Osteoblast (primary cell): Measurements from ENCODE around the gene TLR9. TPM values are rescaled to one million over a fixed set of nuclear protein-coding genes. Genes with fewer than 3 reads are reported as not detected.

ENCODE experiments used
- DNase-seq: peaks from one replicate; pipeline ENCODE4 v3.0.0; 2011; ENCODE audit warnings: low spot score, mixed read lengths; ENCODE audit not compliant: insufficient read length; ENCODE audit errors: missing footprints
- H2AFZ ChIP-seq: 2 replicates; pipeline ENCODE4 v1.6.0; 2011; ENCODE audit warnings: mild to moderate bottlenecking, low read length
- H3K27ac ChIP-seq: 2 replicates; pipeline ENCODE4 v1.5.1; 2011; ENCODE audit warnings: mild to moderate bottlenecking, low read depth, low read length, moderate library complexity
- H3K27me3 ChIP-seq: 2 replicates; pipeline ENCODE4 v1.6.0; 2012; ENCODE audit warnings: mild to moderate bottlenecking, control low read depth, inconsistent platforms, low read length, moderate library complexity; ENCODE audit not compliant: insufficient read depth
- H3K36me3 ChIP-seq: 2 replicates; pipeline ENCODE4 v1.5.1; 2011; ENCODE audit warnings: mild to moderate bottlenecking, low read length, control low read depth, moderate library complexity; ENCODE audit not compliant: insufficient read depth
- H3K4me1 ChIP-seq: 2 replicates; pipeline ENCODE4 v1.5.1; 2011; ENCODE audit warnings: mild to moderate bottlenecking, low read length, control low read depth, moderate library complexity; ENCODE audit not compliant: insufficient read depth
- H3K4me2 ChIP-seq: 2 replicates; pipeline ENCODE4 v1.6.0; 2011; ENCODE audit warnings: mild to moderate bottlenecking, low read length; ENCODE audit not compliant: insufficient read depth
- H3K4me3 ChIP-seq: fragments of 200-600 bp; sonication (generic); 3 replicates; pipeline ENCODE4 v1.5.1; 2012; ENCODE audit warnings: mild to moderate bottlenecking, low read length, inconsistent platforms; ENCODE audit not compliant: insufficient read depth
- H3K79me2 ChIP-seq: 2 replicates; pipeline ENCODE4 v1.6.0; 2012; ENCODE audit warnings: mild to moderate bottlenecking, low read length, control low read depth, inconsistent platforms; ENCODE audit not compliant: insufficient read depth
- H3K9me3 ChIP-seq: 2 replicates; pipeline ENCODE4 v1.5.1; 2011; ENCODE audit warnings: low read depth, low read length, control low read depth
- H4K20me1 ChIP-seq: 2 replicates; pipeline ENCODE4 v1.6.0; 2012; ENCODE audit warnings: mild to moderate bottlenecking, low read length, control low read depth; ENCODE audit not compliant: insufficient read depth
- total RNA-seq: library from RNA; depleted of rRNA; stranded (reverse); fragments of >200 nt; gene quantifications from 2 replicates; pipeline ENCODE4 v1.2.3, GENCODE V29; 2012
- TF ChIP-seq, protein P1 (sequence below): IDR thresholded peaks from 2 replicates; pipeline ENCODE4 v1.5.1; 2011; ENCODE audit warnings: mild to moderate bottlenecking, low read depth, low read length, moderate library complexity; ENCODE audit errors: extremely low read depth

The TLR9 gene
- total RNA-seq, 1 donor, result not detected

GRCh38 chr3:52237657-52238172, 12.3 kb upstream of the TLR9 start:
- H3K27ac ChIP-seq, result peak overlapping the region; percentile 90
- peak overlapping the region; percentile 94 for H3K4me3 ChIP-seq
- TF ChIP-seq, protein P1, sequence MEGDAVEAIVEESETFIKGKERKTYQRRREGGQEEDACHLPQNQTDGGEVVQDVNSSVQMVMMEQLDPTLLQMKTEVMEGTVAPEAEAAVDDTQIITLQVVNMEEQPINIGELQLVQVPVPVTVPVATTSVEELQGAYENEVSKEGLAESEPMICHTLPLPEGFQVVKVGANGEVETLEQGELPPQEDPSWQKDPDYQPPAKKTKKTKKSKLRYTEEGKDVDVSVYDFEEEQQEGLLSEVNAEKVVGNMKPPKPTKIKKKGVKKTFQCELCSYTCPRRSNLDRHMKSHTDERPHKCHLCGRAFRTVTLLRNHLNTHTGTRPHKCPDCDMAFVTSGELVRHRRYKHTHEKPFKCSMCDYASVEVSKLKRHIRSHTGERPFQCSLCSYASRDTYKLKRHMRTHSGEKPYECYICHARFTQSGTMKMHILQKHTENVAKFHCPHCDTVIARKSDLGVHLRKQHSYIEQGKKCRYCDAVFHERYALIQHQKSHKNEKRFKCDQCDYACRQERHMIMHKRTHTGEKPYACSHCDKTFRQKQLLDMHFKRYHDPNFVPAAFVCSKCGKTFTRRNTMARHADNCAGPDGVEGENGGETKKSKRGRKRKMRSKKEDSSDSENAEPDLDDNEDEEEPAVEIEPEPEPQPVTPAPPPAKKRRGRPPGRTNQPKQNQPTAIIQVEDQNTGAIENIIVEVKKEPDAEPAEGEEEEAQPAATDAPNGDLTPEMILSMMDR, result no peak
- peaks cover 29% of the 10 kb centered on the region for H4K20me1 ChIP-seq
- H3K4me1 ChIP-seq, result peaks cover 41% of the 10 kb centered on the region
- peaks cover 8% of the 10 kb centered on the region for H3K36me3 ChIP-seq
- no peaks in the 10 kb centered on the region for H3K9me3 ChIP-seq
- no peak overlapping the region for H2AFZ ChIP-seq
- H3K79me2 ChIP-seq, result peaks cover 56% of the 10 kb centered on the region
- H3K4me2 ChIP-seq, result peak overlapping the region; percentile 99
- DNase-seq, result peak; percentile 100
- no peaks in the 10 kb centered on the region for H3K27me3 ChIP-seq

- Histone ChIP-seq H3K36me3 (peaks cover 8% of the 10 kb centered on the region), H3K4me1 (peaks cover 41% of the 10 kb centered on the region), H2AFZ (peak overlapping the region; percentile 27), H3K27me3 (no peaks in the 10 kb centered on the region), H3K4me3 (peak overlapping the region; percentile 94), H3K4me2 (peak overlapping the region; percentile 99), H3K27ac (peak overlapping the region; percentile 90), H4K20me1 (peaks cover 33% of the 10 kb centered on the region), H3K9me3 (no peaks in the 10 kb centered on the region), H3K79me2 (peaks cover 61% of the 10 kb centered on the region)
- TF ChIP-seq, protein P1, result no peak
- no peak for DNase-seq
Observed at GRCh38 chr3:52237006-52237656, 11.7 kb upstream of the TLR9 start.

DNA sequence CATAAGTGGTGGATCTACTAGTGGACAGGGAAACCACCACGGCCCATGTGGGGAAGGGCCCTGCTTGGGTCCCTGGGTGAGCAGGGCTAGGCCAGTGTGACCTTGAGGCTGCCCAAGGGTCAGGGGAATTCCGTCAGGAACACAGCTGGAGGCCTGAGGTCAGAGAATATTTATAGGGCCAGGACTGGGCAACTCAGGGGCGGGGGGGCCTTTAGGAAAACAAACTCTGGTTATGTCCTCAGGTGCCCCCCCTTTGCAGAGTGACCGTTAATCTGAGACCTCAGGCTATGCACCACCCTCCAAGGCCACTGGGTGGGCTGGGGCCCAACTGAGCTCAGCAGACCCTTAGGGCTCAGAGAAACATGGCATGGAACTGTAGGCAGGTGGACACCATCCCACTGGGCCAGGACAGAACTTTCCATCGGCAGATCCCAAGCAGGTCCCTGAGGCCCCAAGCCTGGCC, 11.0 kb upstream of the TLR9 start:
- peak overlapping the region; percentile 99 for H3K4me2 ChIP-seq
- H3K79me2 ChIP-seq, result peaks cover 67% of the 10 kb centered on the region

More for the DNA sequence above, 11.0 kb upstream of the TLR9 start:
- H3K27ac ChIP-seq, result peak overlapping the region; percentile 90
- TF ChIP-seq, protein P1, result no peak
- peak; percentile 85 for DNase-seq
- peaks cover 39% of the 10 kb centered on the region for H4K20me1 ChIP-seq
- no peak overlapping the region for H3K4me3 ChIP-seq
- H3K9me3 ChIP-seq, result no peaks in the 10 kb centered on the region
- H3K27me3 ChIP-seq, result no peaks in the 10 kb centered on the region
- peaks cover 41% of the 10 kb centered on the region for H3K4me1 ChIP-seq
- peaks cover 8% of the 10 kb centered on the region for H3K36me3 ChIP-seq
- H2AFZ ChIP-seq, result no peak overlapping the region
